Right ventricle myocardium superior (tissue), 1 donor: ENCODE results near the gene NT5C2. TPM values are rescaled to one million over a fixed set of nuclear protein-coding genes. Genes with fewer than 3 reads are reported as not detected.
"Not testable (repeated sequence)": the region's sequence is repeated elsewhere in the genome, so short reads cannot be mapped to it uniquely, and the experiment has no call there.

Experiments
- ATAC-seq: fragments of 200-7000 bp; cut with Tn5 transposase; one replicate; pipeline ENCODE4 v1.9.1; 2020; ENCODE audit warnings: mild to moderate bottlenecking; ENCODE audit not compliant: poor library complexity
- DNase-seq: peaks from one replicate; pipeline ENCODE4 v3.0.0-alpha.2; 2020
- intact Hi-C: fragments of 100-400 bp; cut with DNase I; formaldehyde crosslinking; loops from one replicate; pipeline ENCODE4 v1.11.2; 2022
- total RNA-seq: library from RNA; stranded (reverse); fragmentation: NEBNext Ultra II Directional; extraction: Animal tissue kit (Norgen Biotek cat#: 25700); gene quantifications from one replicate; pipeline ENCODE4 v1.2.1, GENCODE V29; 2021
- donor health status: DM: no; HTN: yes; CAD: no; lungs with severe emphysema.

NT5C2 gene
- total RNA-seq, 1 donor from 2014 or later: 46.9 TPM

- no peak for DNase-seq
- intact Hi-C loops: no loop called here
- ATAC-seq: no peak
Measured at GRCh38 chr10:103204353-103205255, 11.5 kb upstream of the NT5C2 start.

GRCh38 chr10:103203466-103203865, 10.4 kb upstream of the NT5C2 start:
- intact Hi-C loops: no loop called here
- no peak for DNase-seq
- ATAC-seq: no peak

GRCh38 chr10:103202319-103202718, 9.2 kb upstream of the NT5C2 start:
- intact Hi-C loops: no loop called here
- ATAC-seq: peak; percentile 18

GRCh38 chr10:103199488-103199887, 6.4 kb upstream of the NT5C2 start:
- intact Hi-C loops: loop anchor here (5.0 kb wide), 1 partner anchor 38 kb away; no protein-coding TSS in a partner anchor
- DNase-seq (no peak), ATAC-seq (no peak)

More at GRCh38 chr10:103202319-103202718, 9.2 kb upstream of the NT5C2 start:
- no peak for DNase-seq

- intact Hi-C loops: loop anchor here (5.0 kb wide), 1 partner anchor 39 kb away; no protein-coding TSS in a partner anchor
- DNase-seq (no peak), ATAC-seq (no peak)
Measured at GRCh38 chr10:103198648-103199047, 5.6 kb upstream of the NT5C2 start.

GRCh38 chr10:103197903-103198302, 4.8 kb upstream of the NT5C2 start:
- no peak for ATAC-seq
- no peak for DNase-seq
- intact Hi-C loops: loop anchor here (5.0 kb wide), 1 partner anchor 39 kb away; no protein-coding TSS in a partner anchor

GRCh38 chr10:103197174-103197573, 4.1 kb upstream of the NT5C2 start:
- peak; percentile 70 for DNase-seq
- intact Hi-C loops: loop anchor here (5.0 kb wide), 1 partner anchor 40 kb away; no protein-coding TSS in a partner anchor
- ATAC-seq: peak; percentile 31

- ATAC-seq: no peak
- intact Hi-C loops: loop anchor here (5.0 kb wide), 1 partner anchor 41 kb away; no protein-coding TSS in a partner anchor
- DNase-seq: no peak
Measured at GRCh38 chr10:103196516-103196915, 3.4 kb upstream of the NT5C2 start.

- ATAC-seq (peak; percentile 21), DNase-seq (no peak)
- intact Hi-C loops: loop anchor here (5.0 kb wide), 1 partner anchor 277 kb away; the partner anchor contains the start of gene CNNM2
Measured at GRCh38 chr10:103193820-103194529, 903 bp upstream of the NT5C2 start.

- peak; percentile 92 for DNase-seq
- intact Hi-C loops: loop anchor here (5.0 kb wide), 1 partner anchor 275 kb away; the partner anchor contains the start of gene CNNM2
- peak; percentile 77 for ATAC-seq
Measured at GRCh38 chr10:103192451-103193106, 493 bp downstream of the NT5C2 start.

- intact Hi-C loops: loop anchor here (5.0 kb wide), 1 partner anchor 275 kb away; the partner anchor contains the start of gene CNNM2
- ATAC-seq (no peak), DNase-seq (no peak)
Measured at GRCh38 chr10:103192089-103192450, 1.0 kb downstream of the NT5C2 start.

GRCh38 chr10:103191198-103191597, 1.9 kb downstream of the NT5C2 start:
- not testable (repeated sequence) for DNase-seq, ATAC-seq
- intact Hi-C loops: loop anchor here (5.0 kb wide), 1 partner anchor 274 kb away; the partner anchor contains the start of gene CNNM2

GRCh38 chr10:103188853-103189252, 4.2 kb downstream of the NT5C2 start:
- intact Hi-C loops: no loop called here
- DNase-seq: no peak
- ATAC-seq: no peak

GRCh38 chr10:103186128-103186527, 6.9 kb downstream of the NT5C2 start:
- intact Hi-C loops: no loop called here
- no peak for DNase-seq
- ATAC-seq: no peak

- DNase-seq: no peak
- ATAC-seq: peak; percentile 31
- intact Hi-C loops: no loop called here
Measured at GRCh38 chr10:103184615-103185014, 8.5 kb downstream of the NT5C2 start.

- intact Hi-C loops, DNase-seq: not testable (repeated sequence)
- ATAC-seq: peak; percentile 37
Measured at GRCh38 chr10:103183991-103184451, 9.1 kb downstream of the NT5C2 start.

- ATAC-seq (peak; percentile 68), DNase-seq (no peak)
- intact Hi-C loops: no loop called here
Measured at GRCh38 chr10:103181244-103181643, 11.8 kb downstream of the NT5C2 start.

GRCh38 chr10:103180491-103180890, 12.6 kb downstream of the NT5C2 start:
- DNase-seq (no peak), ATAC-seq (peak; percentile 32)
- intact Hi-C loops: no loop called here

- ATAC-seq (no peak), DNase-seq (no peak)
- intact Hi-C loops: no loop called here
Measured at GRCh38 chr10:103177123-103177522, 15.9 kb downstream of the NT5C2 start.
